ENCODE measurements around the gene LTBP3. TPM values are rescaled to one million over a fixed set of nuclear protein-coding genes. Genes with fewer than 3 reads are reported as not detected.

Gene LTBP3
- total and polyA plus RNA-seq, 9 of the 15 experiments (the other 6 are each of a cell fraction or from before 2014, with no cell fraction given): 0.06 to 20.5 (median 4.8) TPM

DNA sequence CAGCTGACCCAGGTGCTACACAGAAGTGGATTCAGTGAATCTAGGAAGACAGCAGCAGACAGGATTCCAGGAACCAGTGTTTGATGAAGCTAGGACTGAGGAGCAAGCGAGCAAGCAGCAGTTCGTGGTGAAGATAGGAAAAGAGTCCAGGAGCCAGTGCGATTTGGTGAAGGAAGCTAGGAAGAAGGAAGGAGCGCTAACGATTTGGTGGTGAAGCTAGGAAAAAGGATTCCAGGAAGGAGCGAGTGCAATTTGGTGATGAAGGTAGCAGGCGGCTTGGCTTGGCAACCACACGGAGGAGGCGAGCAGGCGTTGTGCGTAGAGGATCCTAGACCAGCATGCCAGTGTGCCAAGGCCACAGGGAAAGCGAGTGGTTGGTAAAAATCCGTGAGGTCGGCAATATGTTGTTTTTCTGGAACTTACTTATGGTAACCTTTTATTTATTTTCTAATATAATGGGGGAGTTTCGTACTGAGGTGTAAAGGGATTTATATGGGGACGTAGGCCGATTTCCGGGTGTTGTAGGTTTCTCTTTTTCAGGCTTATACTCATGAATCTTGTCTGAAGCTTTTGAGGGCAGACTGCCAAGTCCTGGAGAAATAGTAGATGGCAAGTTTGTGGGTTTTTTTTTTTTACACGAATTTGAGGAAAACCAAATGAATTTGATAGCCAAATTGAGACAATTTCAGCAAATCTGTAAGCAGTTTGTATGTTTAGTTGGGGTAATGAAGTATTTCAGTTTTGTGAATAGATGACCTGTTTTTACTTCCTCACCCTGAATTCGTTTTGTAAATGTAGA, 57.6 kb downstream of the LTBP3 start (continued):
- TF ChIP-seq, protein P1, sequence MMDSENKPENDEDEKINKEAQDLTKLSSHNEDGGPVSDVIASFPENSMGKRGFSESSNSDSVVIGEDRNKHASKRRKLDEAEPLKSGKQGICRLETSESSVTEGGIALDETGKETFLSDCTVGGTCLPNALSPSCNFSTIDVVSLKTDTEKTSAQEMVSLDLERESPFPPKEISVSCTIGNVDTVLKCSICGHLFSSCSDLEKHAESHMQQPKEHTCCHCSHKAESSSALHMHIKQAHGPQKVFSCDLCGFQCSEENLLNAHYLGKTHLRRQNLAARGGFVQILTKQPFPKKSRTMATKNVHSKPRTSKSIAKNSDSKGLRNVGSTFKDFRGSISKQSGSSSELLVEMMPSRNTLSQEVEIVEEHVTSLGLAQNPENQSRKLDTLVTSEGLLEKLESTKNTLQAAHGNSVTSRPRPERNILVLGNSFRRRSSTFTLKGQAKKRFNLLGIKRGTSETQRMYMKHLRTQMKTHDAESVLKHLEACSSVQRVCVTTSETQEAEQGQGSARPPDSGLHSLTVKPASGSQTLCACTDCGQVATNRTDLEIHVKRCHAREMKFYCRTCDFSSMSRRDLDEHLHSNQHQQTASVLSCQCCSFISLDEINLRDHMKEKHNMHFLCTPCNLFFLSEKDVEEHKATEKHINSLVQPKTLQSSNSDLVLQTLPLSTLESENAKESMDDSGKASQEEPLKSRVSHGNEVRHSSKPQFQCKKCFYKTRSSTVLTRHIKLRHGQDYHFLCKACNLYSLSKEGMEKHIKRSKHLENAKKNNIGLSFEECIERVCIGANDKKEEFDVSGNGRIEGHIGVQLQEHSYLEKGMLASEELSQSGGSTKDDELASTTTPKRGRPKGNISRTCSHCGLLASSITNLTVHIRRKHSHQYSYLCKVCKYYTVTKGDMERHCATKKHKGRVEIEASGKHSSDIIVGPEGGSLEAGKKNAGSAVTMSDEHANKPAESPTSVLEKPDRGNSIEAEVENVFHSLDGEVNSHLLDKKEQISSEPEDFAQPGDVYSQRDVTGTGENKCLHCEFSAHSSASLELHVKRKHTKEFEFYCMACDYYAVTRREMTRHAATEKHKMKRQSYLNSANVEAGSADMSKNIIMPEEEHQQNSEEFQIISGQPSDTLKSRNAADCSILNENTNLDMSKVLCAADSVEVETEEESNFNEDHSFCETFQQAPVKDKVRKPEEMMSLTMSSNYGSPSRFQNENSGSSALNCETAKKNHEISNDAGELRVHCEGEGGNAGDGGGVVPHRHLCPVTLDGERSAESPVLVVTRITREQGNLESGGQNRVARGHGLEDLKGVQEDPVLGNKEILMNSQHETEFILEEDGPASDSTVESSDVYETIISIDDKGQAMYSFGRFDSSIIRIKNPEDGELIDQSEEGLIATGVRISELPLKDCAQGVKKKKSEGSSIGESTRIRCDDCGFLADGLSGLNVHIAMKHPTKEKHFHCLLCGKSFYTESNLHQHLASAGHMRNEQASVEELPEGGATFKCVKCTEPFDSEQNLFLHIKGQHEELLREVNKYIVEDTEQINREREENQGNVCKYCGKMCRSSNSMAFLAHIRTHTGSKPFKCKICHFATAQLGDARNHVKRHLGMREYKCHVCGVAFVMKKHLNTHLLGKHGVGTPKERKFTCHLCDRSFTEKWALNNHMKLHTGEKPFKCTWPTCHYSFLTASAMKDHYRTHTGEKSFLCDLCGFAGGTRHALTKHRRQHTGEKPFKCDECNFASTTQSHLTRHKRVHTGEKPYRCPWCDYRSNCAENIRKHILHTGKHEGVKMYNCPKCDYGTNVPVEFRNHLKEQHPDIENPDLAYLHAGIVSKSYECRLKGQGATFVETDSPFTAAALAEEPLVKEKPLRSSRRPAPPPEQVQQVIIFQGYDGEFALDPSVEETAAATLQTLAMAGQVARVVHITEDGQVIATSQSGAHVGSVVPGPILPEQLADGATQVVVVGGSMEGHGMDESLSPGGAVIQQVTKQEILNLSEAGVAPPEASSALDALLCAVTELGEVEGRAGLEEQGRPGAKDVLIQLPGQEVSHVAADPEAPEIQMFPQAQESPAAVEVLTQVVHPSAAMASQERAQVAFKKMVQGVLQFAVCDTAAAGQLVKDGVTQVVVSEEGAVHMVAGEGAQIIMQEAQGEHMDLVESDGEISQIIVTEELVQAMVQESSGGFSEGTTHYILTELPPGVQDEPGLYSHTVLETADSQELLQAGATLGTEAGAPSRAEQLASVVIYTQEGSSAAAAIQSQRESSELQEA (IDR thresholded peaks at IDR 0.05; ENCODE audit: low read depth): 0 out of 2 replicates have a peak, but pooled peaks have one; percentile 28
- TF ChIP-seq MCM3 (IDR thresholded peaks at IDR 0.05) (no peak), RBM34 (IDR thresholded peaks at IDR 0.05; ENCODE audit: borderline replicate concordance, insufficient read depth, low read length) (no peak), PCBP2 (IDR thresholded peaks at IDR 0.05; ENCODE audit: low read depth, low read length, poor library complexity, severe bottlenecking) (no peak), CHD1 (IDR thresholded peaks at IDR 0.05; ENCODE audit: low read length) (peak; percentile 100), HNRNPH1 (optimal IDR thresholded peaks at IDR 0.05; ENCODE audit: low read depth, low read length) (no peak), TARDBP (IDR thresholded peaks at IDR 0.05) (no peak), MEIS2 (IDR thresholded peaks at IDR 0.05; ENCODE audit: partially characterized antibody) (peak; percentile 13), YBX1 (IDR thresholded peaks at IDR 0.05) (no peak), HDAC3 (IDR thresholded peaks at IDR 0.05; ENCODE audit: borderline replicate concordance, partially characterized antibody) (no peak), FOSL1 (tag; conservative IDR thresholded peaks at IDR 0.05) (no peak), HDAC6 (IDR thresholded peaks at IDR 0.05; ENCODE audit: low read depth, low read length) (no peak), POLR2AphosphoS2 (IDR thresholded peaks at IDR 0.05; ENCODE audit: low read length) (peak; percentile 97), OTX1 (CRISPR knock-in tag; IDR thresholded peaks at IDR 0.05) (peak; percentile 99)
- TF ChIP-seq, protein P2, sequence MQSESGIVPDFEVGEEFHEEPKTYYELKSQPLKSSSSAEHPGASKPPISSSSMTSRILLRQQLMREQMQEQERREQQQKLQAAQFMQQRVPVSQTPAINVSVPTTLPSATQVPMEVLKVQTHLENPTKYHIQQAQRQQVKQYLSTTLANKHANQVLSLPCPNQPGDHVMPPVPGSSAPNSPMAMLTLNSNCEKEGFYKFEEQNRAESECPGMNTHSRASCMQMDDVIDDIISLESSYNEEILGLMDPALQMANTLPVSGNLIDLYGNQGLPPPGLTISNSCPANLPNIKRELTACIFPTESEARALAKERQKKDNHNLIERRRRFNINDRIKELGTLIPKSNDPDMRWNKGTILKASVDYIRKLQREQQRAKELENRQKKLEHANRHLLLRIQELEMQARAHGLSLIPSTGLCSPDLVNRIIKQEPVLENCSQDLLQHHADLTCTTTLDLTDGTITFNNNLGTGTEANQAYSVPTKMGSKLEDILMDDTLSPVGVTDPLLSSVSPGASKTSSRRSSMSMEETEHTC (IDR thresholded peaks at IDR 0.05): no peak
- TF ChIP-seq, protein P3, sequence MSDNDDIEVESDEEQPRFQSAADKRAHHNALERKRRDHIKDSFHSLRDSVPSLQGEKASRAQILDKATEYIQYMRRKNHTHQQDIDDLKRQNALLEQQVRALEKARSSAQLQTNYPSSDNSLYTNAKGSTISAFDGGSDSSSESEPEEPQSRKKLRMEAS (CRISPR knock-in tag; IDR thresholded peaks at IDR 0.05): no peak
- TF ChIP-seq, protein P4, sequence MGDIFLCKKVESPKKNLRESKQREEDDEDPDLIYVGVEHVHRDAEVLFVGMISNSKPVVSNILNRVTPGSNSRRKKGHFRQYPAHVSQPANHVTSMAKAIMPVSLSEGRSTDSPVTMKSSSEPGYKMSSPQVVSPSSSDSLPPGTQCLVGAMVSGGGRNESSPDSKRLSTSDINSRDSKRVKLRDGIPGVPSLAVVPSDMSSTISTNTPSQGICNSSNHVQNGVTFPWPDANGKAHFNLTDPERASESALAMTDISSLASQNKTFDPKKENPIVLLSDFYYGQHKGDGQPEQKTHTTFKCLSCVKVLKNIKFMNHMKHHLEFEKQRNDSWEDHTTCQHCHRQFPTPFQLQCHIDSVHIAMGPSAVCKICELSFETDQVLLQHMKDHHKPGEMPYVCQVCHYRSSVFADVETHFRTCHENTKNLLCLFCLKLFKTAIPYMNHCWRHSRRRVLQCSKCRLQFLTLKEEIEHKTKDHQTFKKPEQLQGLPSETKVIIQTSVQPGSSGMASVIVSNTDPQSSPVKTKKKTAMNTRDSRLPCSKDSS (IDR thresholded peaks at IDR 0.05; ENCODE audit: low read depth, partially characterized antibody): no peak
